Tibial nerve (tissue), 4 donors: ENCODE data around the gene LCN2. TPM values are rescaled to one million over a fixed set of nuclear protein-coding genes. Genes with fewer than 3 reads are reported as not detected.

ENCODE experiments used
- DNase-seq, 2 donors: peaks; one replicate each; pipeline ENCODE4 v3.0.0-alpha.2; 2019; ENCODE audit warnings: low spot score in 2 of 2
- H3K27ac ChIP-seq, 4 donors: fragments of 200-600 bp; sonication (generic) in 3 of 4; one replicate each; pipeline ENCODE4 v1.5.1; 2017 to 2019; ENCODE audit warnings: mild to moderate bottlenecking in 1 of 4
- H3K27me3 ChIP-seq, 2 donors: fragments of 200-600 bp; sonication (generic) in 1 of 2; one replicate each; pipeline versions ENCODE4 v1.5.1 to v1.6.0; 2017 to 2019
- H3K36me3 ChIP-seq, 3 donors: fragments of 200-600 bp; sonication (generic); one replicate each; pipeline ENCODE4 v1.5.1; 2018 to 2019
- H3K4me1 ChIP-seq, 4 donors: fragments of 200-600 bp; sonication (generic) in 3 of 4; one replicate each; pipeline ENCODE4 v1.5.1; 2017 to 2019
- H3K4me3 ChIP-seq, 4 donors: fragments of 200-600 bp; sonication (generic) in 3 of 4; one replicate each; pipeline ENCODE4 v1.5.1; 2017 to 2019; ENCODE audit warnings: mild to moderate bottlenecking in 1 of 4, moderate library complexity in 1 of 4
- H3K9me3 ChIP-seq, 4 donors: fragments of 200-600 bp; sonication (generic) in 3 of 4; one replicate each; pipeline ENCODE4 v1.5.1; 2017 to 2019
- EP300 ChIP-seq, 2 donors: sonication (generic); formaldehyde crosslinking; IDR thresholded peaks; one replicate each; pipeline ENCODE4 v1.6.1; 2017; ENCODE audit warnings: antibody characterized with exemption in 2 of 2, mild to moderate bottlenecking in 1 of 2
- POLR2A ChIP-seq, 2 donors: fragments of 450-650 bp; IDR thresholded peaks; one replicate each; pipeline ENCODE4 v1.6.1; 2017; ENCODE audit warnings: antibody characterized with exemption in 2 of 2, mild to moderate bottlenecking in 2 of 2, moderate library complexity in 2 of 2
- WGBS, 2 donors: methylation state at CpG; one replicate each; pipeline ENCODE4 v1.1.5; 2018; 5-methylcytosine and 5-hydroxymethylcytosine counted together
- total RNA-seq, 4 donors: library from RNA; depleted of rRNA; stranded (reverse); fragments of >200 nt; gene quantifications; one replicate each; pipeline ENCODE4 v1.1.0, GENCODE V29; 2016
- TF ChIP-seq, protein P1 (sequence below), 5 experiments: fragments of 200-600 bp in 3 of 5; fragments of 450-650 bp in 2 of 5; sonication (generic) in 3 of 5; IDR thresholded peaks; one replicate each; pipeline ENCODE4 v1.5.1; 2016 to 2019; ENCODE audit warnings: antibody characterized with exemption in 5 of 5, mild to moderate bottlenecking in 3 of 5, moderate library complexity in 2 of 5

Gene LCN2
- total RNA-seq, 4 donors from 2014 or later: not detected

DNA sequence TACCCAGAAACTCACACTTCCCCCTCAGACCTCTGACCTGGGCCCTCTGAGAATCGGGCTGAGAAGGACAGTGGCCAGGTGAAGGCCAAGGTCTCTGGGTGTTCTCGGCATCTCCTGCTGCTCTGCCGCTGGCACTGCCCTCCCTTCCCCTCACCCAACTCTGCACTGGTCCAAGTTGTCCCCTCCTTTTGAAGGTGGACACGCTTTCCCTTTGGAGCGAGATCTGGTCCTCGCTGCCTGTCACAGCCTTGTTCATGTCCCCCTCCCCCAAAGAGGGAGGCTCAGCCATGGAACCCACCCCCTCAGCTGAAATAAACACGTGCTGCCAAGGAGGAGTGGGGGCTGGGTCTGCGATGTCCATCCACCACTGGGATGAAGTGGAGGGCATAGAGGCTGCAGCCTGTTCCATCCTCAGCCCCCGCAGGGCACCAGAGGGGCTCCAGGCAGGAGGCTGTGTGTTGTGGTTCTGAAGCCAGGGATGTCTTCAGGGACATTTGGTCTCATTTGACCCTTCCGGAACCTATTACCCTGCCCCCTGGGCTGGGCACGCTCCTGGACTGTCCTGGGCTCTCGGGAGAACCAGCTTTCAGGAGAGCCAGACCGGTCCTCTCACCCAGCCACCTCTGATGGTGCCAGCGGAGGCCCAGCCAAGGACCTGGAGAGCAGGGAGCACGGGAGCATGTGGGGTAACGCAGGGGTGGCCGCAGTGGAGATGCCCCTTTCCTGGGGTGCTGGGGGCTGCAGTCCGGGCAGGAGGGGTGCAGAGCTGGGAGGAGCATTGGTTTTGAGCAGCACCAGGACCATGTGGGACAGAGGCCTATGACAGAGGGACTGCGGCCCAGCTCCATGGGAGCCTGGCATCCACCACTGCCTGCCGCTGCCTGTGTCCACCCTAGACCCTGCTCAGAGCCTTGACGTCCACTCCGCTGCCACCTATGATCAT is 4.7 kb upstream of the LCN2 start:
- WGBS, 2 donors: 86 to 88% methylated on average over 20 of the region's 22 CpGs
- TF ChIP-seq, protein P1, sequence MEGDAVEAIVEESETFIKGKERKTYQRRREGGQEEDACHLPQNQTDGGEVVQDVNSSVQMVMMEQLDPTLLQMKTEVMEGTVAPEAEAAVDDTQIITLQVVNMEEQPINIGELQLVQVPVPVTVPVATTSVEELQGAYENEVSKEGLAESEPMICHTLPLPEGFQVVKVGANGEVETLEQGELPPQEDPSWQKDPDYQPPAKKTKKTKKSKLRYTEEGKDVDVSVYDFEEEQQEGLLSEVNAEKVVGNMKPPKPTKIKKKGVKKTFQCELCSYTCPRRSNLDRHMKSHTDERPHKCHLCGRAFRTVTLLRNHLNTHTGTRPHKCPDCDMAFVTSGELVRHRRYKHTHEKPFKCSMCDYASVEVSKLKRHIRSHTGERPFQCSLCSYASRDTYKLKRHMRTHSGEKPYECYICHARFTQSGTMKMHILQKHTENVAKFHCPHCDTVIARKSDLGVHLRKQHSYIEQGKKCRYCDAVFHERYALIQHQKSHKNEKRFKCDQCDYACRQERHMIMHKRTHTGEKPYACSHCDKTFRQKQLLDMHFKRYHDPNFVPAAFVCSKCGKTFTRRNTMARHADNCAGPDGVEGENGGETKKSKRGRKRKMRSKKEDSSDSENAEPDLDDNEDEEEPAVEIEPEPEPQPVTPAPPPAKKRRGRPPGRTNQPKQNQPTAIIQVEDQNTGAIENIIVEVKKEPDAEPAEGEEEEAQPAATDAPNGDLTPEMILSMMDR (IDR thresholded peaks at IDR 0.05): no peak
- TF ChIP-seq POLR2A (IDR thresholded peaks at IDR 0.05) (no peak), EP300 (IDR thresholded peaks at IDR 0.05) (no peak)
- no peak for DNase-seq
- peaks cover 0 to 15% (median 11%) of the 10 kb centered on the region in 4 donors for H3K4me1 ChIP-seq
- H3K9me3 ChIP-seq: no peaks in the 10 kb centered on the region
- no peak overlapping the region for H3K4me3 ChIP-seq
- no peaks in the 10 kb centered on the region for H3K36me3 ChIP-seq
- H3K27ac ChIP-seq: no peak overlapping the region
- no peaks in the 10 kb centered on the region for H3K27me3 ChIP-seq

DNA sequence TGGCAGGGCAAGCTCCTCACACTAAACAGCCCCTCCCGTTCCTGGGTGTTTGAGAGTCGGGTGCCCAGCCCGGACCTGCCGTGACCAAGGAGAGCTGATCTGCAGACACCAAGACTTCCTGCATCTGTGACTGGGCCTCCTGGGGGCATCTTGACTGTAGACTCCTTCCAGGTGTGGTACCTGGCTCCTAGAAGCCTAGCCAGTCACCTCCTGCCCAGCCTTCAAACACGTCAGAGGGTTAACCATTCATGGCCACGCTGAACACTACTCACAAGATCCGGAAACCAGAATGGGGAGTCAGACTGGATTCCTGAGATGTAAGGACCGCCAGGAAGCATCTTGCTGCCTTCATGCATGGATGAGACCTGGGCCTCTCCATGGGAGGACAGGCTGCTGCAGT is 3.7 kb upstream of the LCN2 start:
- H3K4me1 ChIP-seq: peaks cover 0 to 25% (median 12%) of the 10 kb centered on the region in 4 donors
- no peak for TF ChIP-seq EP300 (IDR thresholded peaks at IDR 0.05)
- TF ChIP-seq POLR2A (IDR thresholded peaks at IDR 0.05): no peak
- TF ChIP-seq, protein P1 (IDR thresholded peaks at IDR 0.05): no peak
- no peaks in the 10 kb centered on the region for H3K27me3 ChIP-seq
- 69 to 79% methylated on average over 3 to 6 of the region's 8 CpGs for WGBS, 2 donors
- no peaks in the 10 kb centered on the region for H3K36me3 ChIP-seq
- no peak overlapping the region for H3K27ac ChIP-seq
- DNase-seq: no peak
- H3K9me3 ChIP-seq: no peaks in the 10 kb centered on the region
- H3K4me3 ChIP-seq: no peak overlapping the region

DNA sequence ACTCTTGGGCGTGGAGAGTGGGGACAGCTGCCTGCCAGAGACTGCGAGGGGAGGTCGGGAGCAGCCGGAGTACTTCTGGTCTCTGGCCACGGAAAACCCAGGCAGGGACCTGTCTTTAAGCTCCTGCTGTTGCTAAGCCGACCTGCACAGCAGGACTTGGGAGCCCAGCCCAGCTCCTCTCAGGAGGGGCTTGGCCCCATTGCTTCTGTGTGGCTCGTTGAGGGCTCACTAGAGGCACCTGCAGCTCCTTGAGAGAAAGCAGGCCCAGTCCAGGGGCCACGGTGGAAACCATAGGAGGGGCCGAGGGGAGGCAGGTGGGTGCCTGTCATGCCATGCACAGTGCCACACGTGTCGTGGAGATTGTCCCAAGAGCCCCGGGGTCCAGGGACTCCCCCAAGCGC is 3.3 kb upstream of the LCN2 start:
- Histone ChIP-seq H3K4me1 (peaks cover 0 to 26% (median 12%) of the 10 kb centered on the region in 4 donors), H3K9me3 (no peaks in the 10 kb centered on the region), H3K27ac (no peak overlapping the region), H3K36me3 (no peaks in the 10 kb centered on the region), H3K27me3 (no peaks in the 10 kb centered on the region), H3K4me3 (no peak overlapping the region)
- DNase-seq: no peak
- WGBS, 2 donors: 77 to 78% methylated on average over 8 to 10 of the region's 13 CpGs
- TF ChIP-seq, protein P1 (IDR thresholded peaks at IDR 0.05): no peak
- TF ChIP-seq EP300 (IDR thresholded peaks at IDR 0.05): no peak
- TF ChIP-seq POLR2A (IDR thresholded peaks at IDR 0.05): no peak

DNA sequence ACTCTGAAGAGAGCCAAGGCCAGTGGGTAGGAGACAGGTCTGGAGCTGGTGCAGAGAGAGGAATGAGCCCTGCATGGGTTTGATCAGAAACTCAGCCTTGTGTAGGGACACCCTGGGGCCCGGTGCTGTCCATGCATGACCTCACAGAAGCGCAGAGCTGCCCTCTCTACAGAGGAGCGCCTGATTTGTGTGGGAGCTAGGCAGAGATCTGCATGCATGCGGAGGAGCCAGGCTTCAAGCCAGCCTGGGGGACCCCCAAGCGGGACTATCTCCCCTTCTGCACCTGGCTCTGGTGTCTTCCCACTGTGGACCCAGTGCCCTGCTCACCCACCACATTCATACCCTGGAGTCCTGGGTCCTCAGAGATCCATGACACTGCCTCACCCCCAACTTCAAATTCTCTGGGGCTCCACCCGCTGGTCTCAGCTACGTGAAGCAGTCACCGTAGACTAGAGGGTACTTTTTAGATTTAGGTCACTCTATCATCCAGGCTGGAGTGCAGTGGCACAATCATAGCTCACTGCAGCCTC is 2.6 kb upstream of the LCN2 start:
- no peaks in the 10 kb centered on the region for H3K9me3 ChIP-seq
- no peak overlapping the region for H3K27ac ChIP-seq
- H3K4me3 ChIP-seq: no peak overlapping the region
- DNase-seq: no peak
- H3K36me3 ChIP-seq: no peaks in the 10 kb centered on the region
- H3K27me3 ChIP-seq: no peaks in the 10 kb centered on the region
- WGBS, 2 donors: 83 to 88% methylated on average over 8 of the region's 8 CpGs
- no peak for TF ChIP-seq POLR2A (IDR thresholded peaks at IDR 0.05)
- TF ChIP-seq, protein P1 (IDR thresholded peaks at IDR 0.05): no peak
- peaks cover 0 to 26% (median 12%) of the 10 kb centered on the region in 4 donors for H3K4me1 ChIP-seq

DNA sequence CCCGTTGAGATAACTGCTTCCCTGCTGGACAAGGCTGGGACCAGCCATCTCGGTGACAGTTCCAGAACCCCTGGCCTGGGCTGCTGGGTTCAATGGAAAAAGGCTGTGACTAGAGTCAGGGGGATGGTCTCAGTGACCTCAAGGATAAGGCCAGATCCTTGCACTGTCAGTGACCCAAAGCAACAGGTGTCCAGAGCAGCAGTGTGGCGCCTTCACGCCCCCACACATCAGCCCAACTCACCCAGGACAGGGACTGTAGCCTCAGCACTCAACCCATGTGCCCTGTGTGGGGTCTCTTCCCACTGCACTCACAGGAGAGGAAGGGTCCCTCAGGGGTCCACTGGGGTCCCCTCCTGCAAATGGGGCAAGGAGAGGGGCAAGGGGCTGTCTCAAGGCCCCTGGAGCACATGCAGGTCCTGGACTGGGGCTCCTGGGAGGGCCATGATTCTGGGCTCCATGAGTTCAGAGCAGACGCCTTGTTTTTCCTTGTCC is 698 bp upstream of the LCN2 start:
- TF ChIP-seq EP300 (IDR thresholded peaks at IDR 0.05) (no peak), POLR2A (IDR thresholded peaks at IDR 0.05) (no peak)
- TF ChIP-seq, protein P1 (IDR thresholded peaks at IDR 0.05): no peak
- Histone ChIP-seq H3K9me3 (no peaks in the 10 kb centered on the region), H3K36me3 (no peaks in the 10 kb centered on the region), H3K4me3 (no peak overlapping the region), H3K27me3 (no peaks in the 10 kb centered on the region), H3K4me1 (peaks cover 0 to 26% (median 12%) of the 10 kb centered on the region in 4 donors), H3K27ac (peak overlapping the region in 2 of 4 donors; percentile 21 to 45)
- 15 to 66% methylated on average over 1 to 5 of the region's 5 CpGs for WGBS, 2 donors
- DNase-seq: no peak
